Naive thymus-derived CD4-positive, alpha-beta T cell (primary cell): ENCODE measurements around the gene NEURL1B. TPM values are rescaled to one million over a fixed set of nuclear protein-coding genes. Genes with fewer than 3 reads are reported as not detected.

Experiments
- ATAC-seq: fragments of 150-1000 bp; cut with Tn5 transposase; 2 replicates; pipeline ENCODE4 v1.10.0; 2021; ENCODE audit warnings: mild to moderate bottlenecking, moderate library complexity
- CTCF ChIA-PET: fragments of 350-600 bp; sonication (Branson Sonifier 250); formaldehyde crosslinking; loops from one replicate; lab custom pipeline; 2021; ENCODE audit warnings: antibody characterized with exemption; lab: Charles Lee
- POLR2A ChIA-PET: fragments of 350-600 bp; sonication (Branson Sonifier 250); formaldehyde crosslinking; loops from one replicate; lab custom pipeline; 2021; ENCODE audit warnings: antibody characterized with exemption, inconsistent platforms; lab: Charles Lee
- DNase-seq, 9 donors: peaks; one replicate each; pipeline versions ENCODE4 v3.0.0 to v3.0.0-alpha.2; 2020 to 2022; ENCODE audit warnings: mixed read lengths in 1 of 9
- H3K27ac ChIP-seq: one replicate; pipeline ENCODE4 v1.7.0; 2013; ENCODE audit warnings: mild to moderate bottlenecking, low read depth, low read length, moderate library complexity
- H3K27me3 ChIP-seq, 2 donors: one replicate each; pipeline ENCODE4 v1.7.0; 2013; ENCODE audit warnings: low read length in 2 of 2, mild to moderate bottlenecking in 2 of 2, moderate library complexity in 2 of 2; ENCODE audit not compliant: control insufficient read depth in 2 of 2, insufficient read depth in 2 of 2
- H3K36me3 ChIP-seq, 3 experiments: 1 replicate in 2 of 3; 2 replicates in 1 of 3; pipeline ENCODE4 v1.7.0; 2013; ENCODE audit warnings: low read length in 3 of 3, mild to moderate bottlenecking in 3 of 3, moderate library complexity in 1 of 3; ENCODE audit not compliant: insufficient read depth in 3 of 3, control insufficient read depth in 2 of 3
- H3K4me1 ChIP-seq, 2 donors: one replicate each; pipeline ENCODE4 v1.7.0; 2013; ENCODE audit warnings: low read length in 2 of 2, mild to moderate bottlenecking in 2 of 2, moderate library complexity in 1 of 2; ENCODE audit not compliant: control insufficient read depth in 2 of 2, insufficient read depth in 2 of 2
- H3K4me3 ChIP-seq: 2 replicates; pipeline ENCODE4 v1.7.0; 2013; ENCODE audit warnings: mild to moderate bottlenecking, low read length
- H3K9me3 ChIP-seq, 3 experiments: 1 replicate in 2 of 3; 2 replicates in 1 of 3; pipeline ENCODE4 v1.7.0; 2013; ENCODE audit warnings: low read length in 3 of 3; ENCODE audit not compliant: control insufficient read depth in 2 of 3
- H3K27ac Mint-ChIP-seq, 9 donors: one replicate each; pipeline ENCODE4 v1.8.0; 2020 to 2022; ENCODE audit warnings: mixed read lengths in 9 of 9, mild to moderate bottlenecking in 8 of 9, moderate library complexity in 5 of 9, inconsistent platforms in 2 of 9
- H3K27me3 Mint-ChIP-seq, 5 donors: one replicate each; pipeline ENCODE4 v1.8.0; 2021 to 2022; ENCODE audit warnings: mixed read lengths in 5 of 5, mild to moderate bottlenecking in 1 of 5
- H3K36me3 Mint-ChIP-seq, 5 donors: one replicate each; pipeline ENCODE4 v1.8.0; 2020 to 2022; ENCODE audit warnings: mixed read lengths in 5 of 5, mild to moderate bottlenecking in 3 of 5, inconsistent platforms in 1 of 5
- H3K4me1 Mint-ChIP-seq, 7 donors: one replicate each; pipeline ENCODE4 v1.8.0; 2020 to 2022; ENCODE audit warnings: mixed read lengths in 7 of 7, mild to moderate bottlenecking in 3 of 7, inconsistent platforms in 1 of 7
- H3K4me3 Mint-ChIP-seq, 10 donors: one replicate each; pipeline ENCODE4 v1.8.0; 2020 to 2022; ENCODE audit warnings: mild to moderate bottlenecking in 10 of 10, mixed read lengths in 10 of 10, moderate library complexity in 6 of 10, inconsistent platforms in 2 of 10
- H3K9me3 Mint-ChIP-seq, 11 donors: one replicate each; pipeline ENCODE4 v1.8.0; 2020 to 2022; ENCODE audit warnings: mixed read lengths in 11 of 11, mild to moderate bottlenecking in 4 of 11, inconsistent platforms in 1 of 11, moderate library complexity in 1 of 11
- intact Hi-C, 2 donors: fragments of 100-400 bp; cut with micrococcal nuclease; formaldehyde crosslinking; loops; one replicate each; pipeline ENCODE4 v1.15.1; 2023
- polyA plus RNA-seq, 2 donors: library from polyadenylated mRNA; unstranded; fragments of 300-500 nt; fragmentation: Illumina TruSeq; gene quantifications; one replicate each; pipeline ENCODE4 v1.2.3, GENCODE V29; 2021
- total RNA-seq, 6 experiments: library from RNA in 5 of 6; stranded (reverse) in 5 of 6; gene quantifications; 1 replicate in 5 of 6; 2 replicates in 1 of 6; pipeline ENCODE4 v1.2.3 and lab custom pipeline; 2021 to 2026

NEURL1B gene
- total and polyA plus RNA-seq, 7 experiments from 2014 or later: 0.05 to 3.4 (median 0.27) TPM; not detected in 1

DNA sequence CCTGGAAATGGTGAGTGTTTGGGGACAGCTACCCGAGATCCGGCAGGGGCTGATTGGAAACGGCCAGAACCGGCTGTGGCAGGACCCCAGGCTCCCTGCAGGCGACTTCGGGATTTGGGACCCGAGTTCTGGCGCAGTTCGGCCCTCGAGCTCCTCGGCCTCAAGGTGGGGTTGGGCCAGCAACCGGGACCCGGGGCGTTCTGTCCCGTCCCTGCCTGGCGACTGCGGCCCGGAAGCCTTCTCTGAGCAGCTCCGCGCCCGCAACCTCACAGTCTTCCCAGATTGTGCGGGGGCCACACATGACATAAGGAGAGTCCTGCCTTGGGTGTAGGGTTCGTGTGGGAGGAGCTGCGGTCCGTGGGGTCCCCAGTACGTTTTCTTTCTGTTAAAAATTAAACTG, 23.2 kb upstream of the NEURL1B start:
- Histone ChIP-seq H3K4me3 (no peak overlapping the region), H3K9me3 (no peaks in the 10 kb centered on the region), H3K27ac (no peak overlapping the region), H3K27me3 (no peaks in the 10 kb centered on the region), H3K36me3 (no peaks in the 10 kb centered on the region), H3K4me1 (no peaks in the 10 kb centered on the region)
- H3K9me3 Mint-ChIP-seq: peaks cover 0 to 13% (median 4%) of the 10 kb centered on the region in 11 donors
- no peak for DNase-seq
- intact Hi-C loops: no loop called here
- no peak overlapping the region for H3K27ac Mint-ChIP-seq
- H3K27me3 Mint-ChIP-seq: peaks cover 0 to 4% (median 0%) of the 10 kb centered on the region in 5 donors
- CTCF ChIA-PET: no interaction called here
- no peak for ATAC-seq
- no peaks in the 10 kb centered on the region for H3K36me3 Mint-ChIP-seq
- peaks cover 0 to 1% (median 0%) of the 10 kb centered on the region in 7 donors for H3K4me1 Mint-ChIP-seq
- no peak overlapping the region for H3K4me3 Mint-ChIP-seq
- POLR2A ChIA-PET: no interaction called here

DNA sequence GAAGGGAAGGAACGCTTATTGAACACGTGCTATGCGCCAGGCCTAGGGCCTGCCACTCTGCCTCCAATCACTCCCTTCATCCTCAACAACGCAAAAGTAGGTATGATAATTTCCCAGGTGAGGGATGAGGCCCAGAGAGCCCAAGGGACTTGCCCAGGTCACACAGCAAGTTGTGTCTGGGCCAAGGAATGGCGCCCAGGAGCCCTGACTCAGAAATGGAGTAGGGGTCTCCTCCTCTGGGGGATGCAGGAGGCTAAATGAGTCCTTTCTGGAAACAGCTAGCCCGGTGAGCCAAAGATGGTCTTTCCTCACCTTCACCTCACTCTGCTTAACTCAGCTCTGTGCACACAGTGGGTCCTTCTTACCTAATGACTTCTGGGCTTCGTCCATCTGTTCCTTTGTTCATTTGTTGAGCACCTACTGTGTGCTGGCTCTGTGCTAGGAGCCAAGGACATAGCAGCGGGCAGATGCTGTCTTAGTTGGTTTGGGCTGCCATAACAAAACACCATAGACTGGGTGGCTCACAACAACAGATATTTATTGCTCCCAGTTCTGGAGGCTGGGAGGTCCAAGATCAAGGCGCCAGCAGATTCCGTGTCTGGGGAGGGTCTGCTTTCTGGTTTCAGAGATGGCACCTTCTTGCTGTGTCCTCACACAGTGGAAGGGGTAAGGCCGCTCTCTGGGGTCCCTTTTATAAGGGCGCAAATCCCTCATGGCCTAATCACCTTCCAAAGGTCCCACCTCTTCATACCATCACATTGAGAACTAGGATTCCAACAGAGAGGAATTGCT, 22.3 kb upstream of the NEURL1B start:
- Mint-ChIP-seq H3K4me3 (no peak overlapping the region), H3K36me3 (no peaks in the 10 kb centered on the region), H3K27ac (no peak overlapping the region), H3K9me3 (peaks cover 0 to 3% (median 0%) of the 10 kb centered on the region in 11 donors), H3K27me3 (no peaks in the 10 kb centered on the region), H3K4me1 (peaks cover 0 to 1% (median 0%) of the 10 kb centered on the region in 7 donors)
- DNase-seq (no peak), ATAC-seq (no peak)
- Histone ChIP-seq H3K27me3 (no peaks in the 10 kb centered on the region), H3K9me3 (no peaks in the 10 kb centered on the region), H3K4me3 (no peak overlapping the region), H3K36me3 (no peaks in the 10 kb centered on the region), H3K4me1 (no peaks in the 10 kb centered on the region), H3K27ac (no peak overlapping the region)
- ChIA-PET CTCF (no interaction called here), POLR2A (no interaction called here)
- intact Hi-C loops: no loop called here

DNA sequence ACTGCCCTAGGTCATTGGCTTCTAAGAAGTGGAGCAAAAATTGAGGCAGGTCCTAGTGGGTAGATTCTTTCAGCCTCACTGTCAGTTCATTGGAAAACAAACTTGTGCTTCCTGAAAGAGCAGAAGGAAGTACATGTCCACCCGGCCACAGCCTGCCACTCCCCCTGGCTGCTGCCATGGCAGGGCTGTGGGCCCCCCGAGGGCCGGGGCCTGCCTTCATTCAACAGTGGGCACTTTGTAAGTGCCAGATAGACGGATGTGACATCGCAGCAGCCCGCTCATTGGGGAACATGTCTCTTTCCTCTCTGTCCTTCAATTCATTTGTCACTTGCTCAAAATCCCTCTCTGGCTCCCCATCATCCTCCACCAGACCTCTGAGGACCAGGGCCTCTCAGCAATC, 20.6 kb upstream of the NEURL1B start:
- Histone ChIP-seq H3K27ac (no peak overlapping the region), H3K27me3 (no peaks in the 10 kb centered on the region), H3K9me3 (no peaks in the 10 kb centered on the region), H3K36me3 (no peaks in the 10 kb centered on the region), H3K4me3 (no peak overlapping the region), H3K4me1 (no peaks in the 10 kb centered on the region)
- peaks cover 0 to 1% (median 0%) of the 10 kb centered on the region in 7 donors for H3K4me1 Mint-ChIP-seq
- ATAC-seq (no peak), DNase-seq (no peak)
- H3K9me3 Mint-ChIP-seq: no peaks in the 10 kb centered on the region
- ChIA-PET CTCF (no interaction called here), POLR2A (no interaction called here)
- peaks cover 0 to 3% (median 0%) of the 10 kb centered on the region in 5 donors for H3K27me3 Mint-ChIP-seq
- H3K4me3 Mint-ChIP-seq: no peak overlapping the region
- intact Hi-C loops: no loop called here
- no peak overlapping the region for H3K27ac Mint-ChIP-seq
- H3K36me3 Mint-ChIP-seq: no peaks in the 10 kb centered on the region

DNA sequence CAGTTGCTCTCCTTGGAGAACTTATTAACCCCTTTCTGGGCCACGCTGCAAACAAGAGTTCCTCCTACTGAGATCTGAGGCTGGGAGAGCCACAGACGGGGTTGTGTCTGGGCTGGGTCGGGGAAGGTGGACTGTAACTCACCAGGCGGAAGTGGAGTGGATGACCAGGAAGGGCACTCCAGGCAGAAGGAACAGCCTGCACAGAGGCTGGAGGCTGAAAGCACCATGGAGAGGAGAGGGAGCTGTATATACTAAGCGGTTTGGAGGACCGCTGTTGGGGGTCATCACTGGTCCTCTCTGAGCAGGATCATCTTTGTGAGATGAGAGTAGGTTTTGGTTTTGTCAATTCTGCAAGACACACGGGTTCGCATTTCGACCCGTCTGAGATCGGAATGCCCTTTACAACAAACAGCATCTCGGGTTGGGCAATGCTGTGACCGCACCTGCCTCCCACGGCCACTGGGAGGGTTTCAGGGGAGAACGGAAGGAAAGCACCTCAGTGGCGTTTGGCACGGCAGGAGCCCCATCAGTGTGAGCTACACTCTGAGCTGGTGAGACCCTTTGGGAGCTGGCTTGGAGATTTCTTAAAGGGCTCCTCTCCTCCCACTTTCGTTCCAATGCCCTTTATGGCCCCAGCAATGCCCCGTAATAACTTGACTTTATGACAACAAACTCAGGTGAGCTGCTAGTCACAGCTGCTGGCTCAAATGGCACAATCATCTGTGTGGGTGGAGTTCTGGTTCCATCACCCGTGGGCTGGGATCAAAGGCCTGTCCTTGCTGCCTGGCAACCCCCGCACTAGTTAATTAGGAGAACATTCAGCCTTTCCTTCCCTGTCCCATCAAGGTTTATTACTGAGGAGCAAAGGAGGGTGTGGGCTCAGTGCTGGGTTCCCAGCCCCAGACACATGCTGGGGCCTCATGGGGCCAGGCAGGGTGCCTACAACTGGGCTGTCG, 18.7 kb upstream of the NEURL1B start:
- ChIA-PET POLR2A (no interaction called here), CTCF (no interaction called here)
- Mint-ChIP-seq H3K4me3 (no peak overlapping the region), H3K9me3 (no peaks in the 10 kb centered on the region), H3K36me3 (no peaks in the 10 kb centered on the region), H3K4me1 (peaks cover 0 to 1% (median 0%) of the 10 kb centered on the region in 7 donors), H3K27ac (no peak overlapping the region), H3K27me3 (peaks cover 0 to 4% (median 0%) of the 10 kb centered on the region in 5 donors)
- no peaks in the 10 kb centered on the region for H3K27me3 ChIP-seq
- H3K9me3 ChIP-seq: no peaks in the 10 kb centered on the region
- no peak overlapping the region for H3K4me3 ChIP-seq
- no peaks in the 10 kb centered on the region for H3K36me3 ChIP-seq
- no peaks in the 10 kb centered on the region for H3K4me1 ChIP-seq
- DNase-seq: no peak
- ATAC-seq: no peak
- no peak overlapping the region for H3K27ac ChIP-seq
- intact Hi-C loops: no loop called here

DNA sequence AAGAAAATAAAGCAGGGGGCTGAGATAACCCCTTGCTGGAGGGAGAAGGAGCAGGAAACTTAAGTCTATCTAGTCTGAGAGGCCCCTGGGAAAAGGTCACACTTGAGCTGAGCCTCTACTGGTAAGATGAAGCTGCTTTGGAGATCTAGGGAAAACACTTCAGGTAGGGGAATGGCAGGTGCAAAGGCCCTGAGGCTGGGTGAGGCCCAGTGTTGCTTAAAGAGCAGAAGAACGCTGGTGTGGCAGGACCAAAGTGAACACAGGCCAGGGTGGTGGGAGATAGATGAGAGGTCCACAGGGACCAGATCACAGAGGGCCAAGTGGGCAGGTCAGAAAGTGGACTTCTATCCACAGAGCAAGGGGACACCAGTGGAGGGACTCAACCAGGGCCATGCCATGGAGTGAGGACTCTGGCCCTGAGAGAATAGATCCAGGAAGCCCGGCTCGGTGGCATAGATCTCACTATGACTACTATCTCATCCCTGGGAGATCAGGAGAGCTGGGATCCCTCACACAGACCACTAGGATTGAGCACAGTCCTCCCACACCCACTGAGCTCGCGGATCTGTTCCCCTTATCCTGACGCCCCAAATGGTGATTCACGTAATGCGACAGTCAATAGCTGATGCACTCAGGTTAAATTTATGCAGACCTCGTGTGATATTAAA, 17.6 kb upstream of the NEURL1B start:
- Mint-ChIP-seq H3K4me1 (peaks cover 0 to 1% (median 0%) of the 10 kb centered on the region in 7 donors), H3K4me3 (no peak overlapping the region), H3K36me3 (no peaks in the 10 kb centered on the region), H3K27ac (no peak overlapping the region), H3K9me3 (no peaks in the 10 kb centered on the region), H3K27me3 (peaks cover 0 to 4% (median 3%) of the 10 kb centered on the region in 5 donors)
- no peaks in the 10 kb centered on the region for H3K4me1 ChIP-seq
- ATAC-seq: no peak
- ChIA-PET CTCF (no interaction called here), POLR2A (no interaction called here)
- intact Hi-C loops: no loop called here
- H3K27ac ChIP-seq: no peak overlapping the region
- H3K4me3 ChIP-seq: no peak overlapping the region
- no peak for DNase-seq
- H3K36me3 ChIP-seq: no peaks in the 10 kb centered on the region
- H3K27me3 ChIP-seq: no peaks in the 10 kb centered on the region
- no peaks in the 10 kb centered on the region for H3K9me3 ChIP-seq

DNA sequence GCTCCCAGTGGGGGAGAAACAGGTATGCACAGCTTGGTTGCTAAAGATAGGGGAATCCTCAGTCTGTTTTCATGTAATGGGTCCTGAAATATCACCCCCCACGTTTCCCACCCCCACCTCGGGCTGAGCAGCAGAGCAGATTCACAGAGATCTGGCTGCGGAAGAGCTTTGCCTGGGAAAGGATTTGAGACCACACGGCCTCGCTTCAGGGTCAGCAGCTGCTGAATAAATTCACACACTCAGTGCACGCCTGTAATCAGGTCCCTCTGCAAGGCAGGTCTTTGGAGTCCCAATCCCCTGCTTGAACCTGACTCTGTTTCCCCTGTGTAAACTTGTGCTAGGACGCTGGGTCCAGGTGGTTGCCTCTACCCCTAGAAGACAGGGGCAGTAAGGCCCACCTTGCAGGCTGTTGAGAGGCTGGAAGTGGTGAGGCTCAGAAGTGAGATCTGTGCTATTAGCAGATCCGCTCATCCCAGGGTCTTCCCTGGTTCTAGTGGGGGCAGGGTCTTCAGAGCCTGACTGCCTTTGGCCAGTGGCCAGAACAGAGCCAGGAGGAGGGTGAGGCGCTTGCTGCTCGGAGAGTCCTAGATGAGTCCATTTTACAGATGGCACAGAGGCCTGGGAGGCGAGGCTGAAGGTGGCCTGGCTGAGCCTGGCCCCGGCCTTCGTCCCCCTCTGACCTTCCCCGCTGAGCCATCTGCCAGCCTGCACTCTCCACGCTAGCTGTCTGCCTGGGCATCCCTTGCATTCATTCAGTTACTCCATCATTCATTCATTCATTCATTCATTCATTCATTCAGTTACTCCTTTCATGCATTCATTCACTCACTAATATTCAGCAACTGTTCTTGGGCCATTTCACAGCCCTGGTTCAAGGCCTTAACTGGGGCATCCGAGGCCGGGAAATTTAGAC, 16.7 kb upstream of the NEURL1B start:
- Histone ChIP-seq H3K4me1 (no peaks in the 10 kb centered on the region), H3K27me3 (no peaks in the 10 kb centered on the region), H3K27ac (no peak overlapping the region), H3K4me3 (no peak overlapping the region), H3K36me3 (no peaks in the 10 kb centered on the region), H3K9me3 (no peaks in the 10 kb centered on the region)
- Mint-ChIP-seq H3K4me3 (no peak overlapping the region), H3K9me3 (no peaks in the 10 kb centered on the region), H3K27ac (no peak overlapping the region), H3K36me3 (no peaks in the 10 kb centered on the region), H3K4me1 (peaks cover 0 to 1% (median 0%) of the 10 kb centered on the region in 7 donors), H3K27me3 (peaks cover 0 to 5% (median 3%) of the 10 kb centered on the region in 5 donors)
- DNase-seq (no peak), ATAC-seq (no peak)
- POLR2A ChIA-PET: no interaction called here
- CTCF ChIA-PET: no interaction called here
- intact Hi-C loops: no loop called here
